ENCODE results near the gene XAF1. TPM values are rescaled to one million over a fixed set of nuclear protein-coding genes. Genes with fewer than 3 reads are reported as not detected.

Gene XAF1
- total and polyA plus RNA-seq, 9 of the 15 experiments (the other 6 are each of a cell fraction or from before 2014, with no cell fraction given): 0.07 to 0.22 (median 0.11) TPM; not detected in 4

- intact Hi-C loops (cut with micrococcal nuclease) (no loop called here), in situ Hi-C loops (cut with MboI) (no loop called here)
- no peak overlapping the region for H3K4me2 ChIP-seq (ENCODE audit: insufficient read depth, low read length)
- no peak overlapping the region for H3K4me3 ChIP-seq
- no peaks in the 10 kb centered on the region for H3K9me1 ChIP-seq (ENCODE audit: control insufficient read depth, insufficient read depth, low read length)
- H3K4me1 ChIP-seq (replicated peaks in 1 of 2; ENCODE audit: control insufficient read depth in 2 of 2, insufficient read depth in 2 of 2, low read length in 2 of 2): no peaks in the 10 kb centered on the region
- DNase-seq (ENCODE audit: extremely low read depth in 1 of 4, low spot score in 3 of 4): no peak
- H3K27me3 ChIP-seq (ENCODE audit: control insufficient read depth in 2 of 2, insufficient read depth in 2 of 2, low read length in 2 of 2): peaks cover 0 to 9% of the 10 kb centered on the region in 2 experiments; a peak in 3 of 5 replicates
- no peaks in the 10 kb centered on the region for H4K20me1 ChIP-seq (replicated peaks; ENCODE audit: control insufficient read depth, insufficient read depth, low read length)
- no peak overlapping the region for H3K27ac ChIP-seq (ENCODE audit: extremely low read depth, low read depth, low read length)
- no peak for FAIRE-seq
- H3K9ac ChIP-seq (ENCODE audit: insufficient read depth in 1 of 2, low read depth in 2 of 2, low read length in 2 of 2): no peak overlapping the region
- CTCF ChIA-PET (ENCODE audit: low intra/inter-chr PET ratio): no interaction called here
- no peak for TF ChIP-seq NR2F6 (CRISPR knock-in tag; IDR thresholded peaks at IDR 0.05)
- TF ChIP-seq RAD21 (CRISPR knock-in tag; conservative IDR thresholded peaks at IDR 0.05 in 1 of 2, IDR thresholded peaks at IDR 0.05 in 1 of 2): no peak
- TF ChIP-seq TAF15 (IDR thresholded peaks at IDR 0.05; ENCODE audit: low read depth, low read length): no peak
- TF ChIP-seq TGIF2 (CRISPR knock-in tag; IDR thresholded peaks at IDR 0.05): no peak
- TF ChIP-seq KAT8 (IDR thresholded peaks at IDR 0.05; ENCODE audit: low read depth): no peak
- TF ChIP-seq FOXP4 (CRISPR knock-in tag; IDR thresholded peaks at IDR 0.05; ENCODE audit: borderline replicate concordance): no peak
- TF ChIP-seq DNMT1 (IDR thresholded peaks at IDR 0.05): no peak
- no peak for TF ChIP-seq ZNF785 (CRISPR knock-in tag; IDR thresholded peaks at IDR 0.05)
- H3K9me3 ChIP-seq (replicated peaks; ENCODE audit: control insufficient read depth, insufficient read depth, low read depth, low read length): no peaks in the 10 kb centered on the region
- H2AFZ ChIP-seq (ENCODE audit: low read depth, low read length): no peak overlapping the region
- ATAC-seq: no peak
- WGBS (ENCODE audit: insufficient coverage, low coverage, missing lambda C conversion rate): 0% methylated on average over 3 of the region's 3 CpGs
- no peaks in the 10 kb centered on the region for H3K79me2 ChIP-seq (ENCODE audit: control insufficient read depth, insufficient read depth, low read length)
- POLR2A ChIA-PET: interaction anchor here (1.1 kb wide), 1 partner anchor 18 kb away, joined by 3 read pairs; no protein-coding TSS in a partner anchor
- H3K36me3 ChIP-seq (ENCODE audit: control insufficient read depth, insufficient read depth, low read length): no peaks in the 10 kb centered on the region
- no TSS peak for BruUV-seq (replicated peaks)
These were observed 63.1 kb downstream of the XAF1 start for GRCh38 chr17:6818938-6819337.

All from K562 (cell line).